Measurements from ENCODE around the gene ANKHD1.

The ANKHD1 gene

GRCh38 chr5:140488914-140489313 lies 87.3 kb downstream of the ANKHD1 start:
- H3K4me3 ChIP-seq (ENCODE audit: low read depth, low read length), result no peak overlapping the region
- no peak for DNase-seq (ENCODE audit: low read depth)
- TF ChIP-seq CTCF (IDR thresholded peaks at IDR 0.05; ENCODE audit: insufficient read depth, low read depth, low read length, missing control alignments), result no peak

- TF ChIP-seq CTCF (IDR thresholded peaks at IDR 0.05; ENCODE audit: insufficient read depth, low read depth, low read length, missing control alignments), result no peak
- H3K4me3 ChIP-seq (ENCODE audit: low read depth, low read length), result no peak overlapping the region
- no peak for DNase-seq (ENCODE audit: low read depth)
These were observed 96.3 kb downstream of the ANKHD1 start for GRCh38 chr5:140497897-140498296.

GRCh38 chr5:140498591-140498990 lies 97.0 kb downstream of the ANKHD1 start:
- H3K4me3 ChIP-seq (ENCODE audit: low read depth, low read length), result no peak overlapping the region
- no peak for DNase-seq (ENCODE audit: low read depth)
- TF ChIP-seq CTCF (IDR thresholded peaks at IDR 0.05; ENCODE audit: insufficient read depth, low read depth, low read length, missing control alignments), result no peak

GRCh38 chr5:140502834-140503233 lies 101.2 kb downstream of the ANKHD1 start:
- no peak for DNase-seq (ENCODE audit: low read depth)
- no peak for TF ChIP-seq CTCF (IDR thresholded peaks at IDR 0.05; ENCODE audit: insufficient read depth, low read depth, low read length, missing control alignments)

GRCh38 chr5:140509898-140510297 lies 108.3 kb downstream of the ANKHD1 start:
- no peak for TF ChIP-seq CTCF (IDR thresholded peaks at IDR 0.05; ENCODE audit: insufficient read depth, low read depth, low read length, missing control alignments)
- no peak overlapping the region for H3K4me3 ChIP-seq (ENCODE audit: low read depth, low read length)
- DNase-seq (ENCODE audit: low read depth), result no peak

More at GRCh38 chr5:140502834-140503233, 101.2 kb downstream of the ANKHD1 start:
- no peak overlapping the region for H3K4me3 ChIP-seq (ENCODE audit: low read depth, low read length)

- DNase-seq (ENCODE audit: low read depth), result no peak
These were observed 111.5 kb downstream of the ANKHD1 start for GRCh38 chr5:140513124-140513523.

More at GRCh38 chr5:140513124-140513523, 111.5 kb downstream of the ANKHD1 start:
- no peak for TF ChIP-seq CTCF (IDR thresholded peaks at IDR 0.05; ENCODE audit: insufficient read depth, low read depth, low read length, missing control alignments)
- H3K4me3 ChIP-seq (ENCODE audit: low read depth, low read length), result no peak overlapping the region

Measured in GM12865 (cell line).